Fibroblast of lung (primary cell): Measurements from ENCODE around the gene DHX58. TPM values are rescaled to one million over a fixed set of nuclear protein-coding genes. Genes with fewer than 3 reads are reported as not detected.
A peak's percentile ranks its signal among the peaks of the same experiment; 100 is the strongest.

ENCODE experiments used
- DNase-seq, 2 donors: peaks; one replicate each; pipeline versions ENCODE4 v3.0.0 to v3.0.0-alpha.2; 2010; ENCODE audit warnings: low read depth in 2 of 2
- H2AFZ ChIP-seq: 2 replicates; pipeline ENCODE4 v1.5.1; 2012; ENCODE audit warnings: low read length, control low read depth, inconsistent platforms
- H3K27ac ChIP-seq: 2 replicates; pipeline ENCODE4 v1.5.1; 2011; ENCODE audit warnings: low read length, control low read depth; ENCODE audit not compliant: insufficient read depth
- H3K27me3 ChIP-seq: 2 replicates; pipeline ENCODE4 v1.5.1; 2011; ENCODE audit warnings: mild to moderate bottlenecking, low read length; ENCODE audit not compliant: control insufficient read depth, insufficient read depth
- H3K36me3 ChIP-seq: 2 replicates; pipeline ENCODE4 v1.5.1; 2011; ENCODE audit warnings: low read length; ENCODE audit not compliant: control insufficient read depth, insufficient read depth
- H3K4me1 ChIP-seq: 2 replicates; pipeline ENCODE4 v1.5.1; 2011; ENCODE audit warnings: low read length; ENCODE audit not compliant: control insufficient read depth, insufficient read depth; ENCODE audit errors: extremely low read depth
- H3K4me2 ChIP-seq: 2 replicates; pipeline ENCODE4 v1.5.1; 2011; ENCODE audit warnings: low read length, control low read depth; ENCODE audit not compliant: insufficient read depth; ENCODE audit errors: extremely low read depth
- H3K4me3 ChIP-seq, 4 experiments: fragments of 200-600 bp in 1 of 4; sonication (generic) in 1 of 4; replicated peaks in 1 of 4; 2 replicates each; pipeline ENCODE4 v1.5.1; 2011 to 2016; ENCODE audit warnings: low read length in 4 of 4, low read depth in 3 of 4, mild to moderate bottlenecking in 3 of 4, control low read depth in 2 of 4, inconsistent platforms in 1 of 4, mixed read lengths in 1 of 4; ENCODE audit not compliant: insufficient read depth in 1 of 4; ENCODE audit errors: control extremely low read depth in 1 of 4
- H3K79me2 ChIP-seq: 2 replicates; pipeline ENCODE4 v1.5.1; 2012; ENCODE audit warnings: mild to moderate bottlenecking, low read length, inconsistent platforms; ENCODE audit not compliant: control insufficient read depth, insufficient read depth
- H3K9ac ChIP-seq: 2 replicates; pipeline ENCODE4 v1.5.1; 2011; ENCODE audit warnings: mild to moderate bottlenecking, low read length, control low read depth; ENCODE audit not compliant: insufficient read depth
- H3K9me3 ChIP-seq: 2 replicates; pipeline ENCODE4 v1.5.1; 2012; ENCODE audit warnings: low read depth, low read length; ENCODE audit not compliant: control insufficient read depth, insufficient read depth
- H4K20me1 ChIP-seq: 2 replicates; pipeline ENCODE4 v1.5.1; 2011; ENCODE audit warnings: low read length; ENCODE audit not compliant: control insufficient read depth, insufficient read depth; ENCODE audit errors: extremely low read depth
- CTCF ChIP-seq, 2 donors: IDR thresholded peaks in 1 of 2; conservative IDR thresholded peaks in 1 of 2; 1 replicate in 1 of 2; 2 replicates in 1 of 2; pipeline ENCODE4 v1.5.1; 2011 to 2012; ENCODE audit warnings: low read length in 2 of 2, control low read depth in 1 of 2, inconsistent platforms in 1 of 2, low read depth in 1 of 2, mild to moderate bottlenecking in 1 of 2
- EZH2 ChIP-seq: IDR thresholded peaks from 2 replicates; pipeline ENCODE4 v1.5.1; 2012; ENCODE audit warnings: low read length, control low read depth, mild to moderate bottlenecking; ENCODE audit errors: missing control alignments
- polyA plus RNA-seq, 2 donors: library from polyadenylated mRNA; depleted of rRNA in 1 of 2; stranded (reverse) in 1 of 2; unstranded in 1 of 2; fragments of >200 nt; gene quantifications; 2 replicates each; pipeline ENCODE4 v1.2.1, GENCODE V29; 2011 to 2012; ENCODE audit warnings: missing spikeins in 1 of 2
- total RNA-seq: library from RNA; depleted of rRNA; stranded (reverse); fragments of >200 nt; gene quantifications from 2 replicates; pipeline ENCODE4 v1.2.1, GENCODE V29; 2014

The DHX58 gene
- total and polyA plus RNA-seq, 2 donors (not counting 1 experiment from before 2014, with no cell fraction given), result 8.0 to 18.3 TPM

GRCh38 chr17:42116705-42117396 lies 4.3 kb upstream of the DHX58 start:
- Histone ChIP-seq H3K4me2 (no peak overlapping the region), H3K36me3 (peaks cover 21% of the 10 kb centered on the region), H3K9me3 (no peaks in the 10 kb centered on the region), H3K4me3 (no peak overlapping the region), H3K9ac (peak overlapping the region; percentile 16), H3K79me2 (no peaks in the 10 kb centered on the region), H4K20me1 (no peaks in the 10 kb centered on the region), H3K4me1 (peaks cover 12% of the 10 kb centered on the region), H2AFZ (no peak overlapping the region), H3K27ac (peak overlapping the region; percentile 27), H3K27me3 (no peaks in the 10 kb centered on the region)
- TF ChIP-seq CTCF (conservative IDR thresholded peaks at IDR 0.05 in 1 of 2, IDR thresholded peaks at IDR 0.05 in 1 of 2; ENCODE audit: low read depth in 1 of 2, low read length in 2 of 2) (peak; percentile 82 to 84), EZH2 (no peak)
- peak; percentile 60 to 81 for DNase-seq

DNA sequence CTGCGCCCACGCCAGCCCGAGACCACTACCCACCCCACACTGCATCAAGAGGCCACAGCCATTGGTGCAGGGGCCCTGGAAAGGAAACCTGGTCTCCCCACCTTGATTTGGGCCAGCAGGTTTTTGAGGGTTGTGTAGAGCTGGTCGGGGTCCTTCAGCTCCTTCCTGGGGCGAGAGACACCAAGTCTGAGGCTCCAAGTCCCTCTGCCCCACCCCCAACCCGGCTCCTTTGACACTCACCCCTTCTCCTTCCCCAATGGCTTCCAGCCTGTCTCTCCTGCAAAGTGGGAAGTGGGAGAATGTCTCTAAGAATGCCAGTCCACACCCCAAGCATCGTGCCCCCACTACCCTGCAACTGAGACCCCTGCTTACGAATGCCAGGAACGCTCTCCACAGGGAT lies 1.6 kb upstream of the DHX58 start:
- Histone ChIP-seq H3K4me3 (no peak overlapping the region), H4K20me1 (no peaks in the 10 kb centered on the region), H3K4me1 (peaks cover 9% of the 10 kb centered on the region), H3K79me2 (no peaks in the 10 kb centered on the region), H3K27me3 (no peaks in the 10 kb centered on the region), H3K9ac (no peak overlapping the region), H3K9me3 (no peaks in the 10 kb centered on the region), H3K27ac (no peak overlapping the region), H2AFZ (no peak overlapping the region), H3K36me3 (peaks cover 21% of the 10 kb centered on the region), H3K4me2 (no peak overlapping the region)
- TF ChIP-seq EZH2 (no peak), CTCF (conservative IDR thresholded peaks at IDR 0.05 in 1 of 2, IDR thresholded peaks at IDR 0.05 in 1 of 2; ENCODE audit: low read depth in 1 of 2, low read length in 2 of 2) (no peak)
- DNase-seq, result no peak

- no peaks in the 10 kb centered on the region for H3K9me3 ChIP-seq
- TF ChIP-seq CTCF (conservative IDR thresholded peaks at IDR 0.05 in 1 of 2, IDR thresholded peaks at IDR 0.05 in 1 of 2; ENCODE audit: low read depth in 1 of 2, low read length in 2 of 2) (no peak), EZH2 (no peak)
- H3K4me3 ChIP-seq, result no peak overlapping the region
- no peaks in the 10 kb centered on the region for H3K27me3 ChIP-seq
- peaks cover 20% of the 10 kb centered on the region for H3K36me3 ChIP-seq
- no peak overlapping the region for H3K4me2 ChIP-seq
- H3K27ac ChIP-seq, result peak overlapping the region; percentile 68
- H3K4me1 ChIP-seq, result peaks cover 9% of the 10 kb centered on the region
- H2AFZ ChIP-seq, result no peak overlapping the region
- no peak for DNase-seq
- H3K9ac ChIP-seq, result no peak overlapping the region
- no peaks in the 10 kb centered on the region for H4K20me1 ChIP-seq
- no peaks in the 10 kb centered on the region for H3K79me2 ChIP-seq
These were observed 967 bp upstream of the DHX58 start for GRCh38 chr17:42113293-42114069.
